Astrocyte (in vitro differentiated cells and primary cell): Measurements from ENCODE around the gene HLA-A. TPM values are rescaled to one million over a fixed set of nuclear protein-coding genes. Genes with fewer than 3 reads are reported as not detected.

ENCODE experiments used
- DNase-seq: peaks from one replicate; pipeline ENCODE4 v3.0.0-alpha.2; 2010; ENCODE audit warnings: low read depth
- FAIRE-seq: peaks from 2 replicates; lab custom pipeline; 2011; peaks lifted over from hg19 to GRCh38; lab: Jason Lieb, UNC
- H2AFZ ChIP-seq: 2 replicates; pipeline ENCODE4 v1.6.0; 2012; ENCODE audit warnings: low read depth, low read length, inconsistent platforms
- H3K27ac ChIP-seq: 2 replicates; pipeline ENCODE4 v1.5.1; 2011; ENCODE audit warnings: low read depth, low read length, inconsistent platforms
- H3K27me3 ChIP-seq: 2 replicates; pipeline ENCODE4 v1.6.0; 2011; ENCODE audit warnings: low read length, inconsistent platforms; ENCODE audit not compliant: insufficient read depth
- H3K36me3 ChIP-seq: 2 replicates; pipeline ENCODE4 v1.5.1; 2011; ENCODE audit warnings: low read length, inconsistent platforms; ENCODE audit not compliant: insufficient read depth
- H3K4me1 ChIP-seq: 2 replicates; pipeline ENCODE4 v1.5.1; 2011; ENCODE audit warnings: low read length, inconsistent platforms; ENCODE audit not compliant: insufficient read depth
- H3K4me2 ChIP-seq: 2 replicates; pipeline ENCODE4 v1.6.0; 2012; ENCODE audit warnings: low read length, inconsistent platforms
- H3K4me3 ChIP-seq: 2 replicates; pipeline ENCODE4 v1.5.1; 2011; ENCODE audit warnings: low read depth, mild to moderate bottlenecking, low read length, inconsistent platforms; ENCODE audit not compliant: insufficient read depth
- H3K79me2 ChIP-seq: 2 replicates; pipeline ENCODE4 v1.6.0; 2012; ENCODE audit warnings: mild to moderate bottlenecking, low read length, inconsistent platforms; ENCODE audit not compliant: insufficient read depth
- H3K9ac ChIP-seq: 2 replicates; pipeline ENCODE4 v1.6.0; 2012; ENCODE audit warnings: mild to moderate bottlenecking, low read length, inconsistent platforms
- H3K9me3 ChIP-seq: 2 replicates; pipeline ENCODE4 v1.5.1; 2012; ENCODE audit warnings: low read depth, mild to moderate bottlenecking, low read length, inconsistent platforms; ENCODE audit not compliant: insufficient read depth
- H4K20me1 ChIP-seq: 2 replicates; pipeline ENCODE4 v1.6.0; 2012; ENCODE audit warnings: low read length, inconsistent platforms; ENCODE audit not compliant: insufficient read depth
- H3K27ac Mint-ChIP-seq: one replicate; pipeline ENCODE4 v1.8.0; 2021; ENCODE audit warnings: mild to moderate bottlenecking, mixed read lengths; ENCODE audit not compliant: unreplicated experiment
- H3K27me3 Mint-ChIP-seq: one replicate; pipeline ENCODE4 v1.8.0; 2021; ENCODE audit warnings: low read depth, mixed read lengths; ENCODE audit not compliant: unreplicated experiment
- H3K36me3 Mint-ChIP-seq: one replicate; pipeline ENCODE4 v1.8.0; 2021; ENCODE audit warnings: low read depth, mixed read lengths; ENCODE audit not compliant: unreplicated experiment
- H3K4me1 Mint-ChIP-seq: one replicate; pipeline ENCODE4 v1.8.0; 2021; ENCODE audit warnings: low read depth, mixed read lengths; ENCODE audit not compliant: unreplicated experiment
- H3K4me3 Mint-ChIP-seq: one replicate; pipeline ENCODE4 v1.8.0; 2021; ENCODE audit warnings: mild to moderate bottlenecking, moderate library complexity, mixed read lengths; ENCODE audit not compliant: unreplicated experiment
- H3K9me3 Mint-ChIP-seq: one replicate; pipeline ENCODE4 v1.8.0; 2021; ENCODE audit warnings: mild to moderate bottlenecking, mixed read lengths; ENCODE audit not compliant: unreplicated experiment
- EZH2 ChIP-seq: IDR thresholded peaks from 2 replicates; pipeline ENCODE4 v1.6.1; 2012; ENCODE audit warnings: mild to moderate bottlenecking, low read length, inconsistent platforms; ENCODE audit not compliant: insufficient read depth
- total RNA-seq: library from RNA; stranded (reverse); gene quantifications from 2 replicates; pipeline ENCODE4 v1.2.1, GENCODE V29; 2021
- TF ChIP-seq, protein P1 (sequence below): IDR thresholded peaks from 2 replicates; pipeline ENCODE4 v1.5.1; 2011; ENCODE audit warnings: low read depth, mild to moderate bottlenecking, inconsistent platforms, low read length, moderate library complexity; ENCODE audit not compliant: insufficient read depth

Gene HLA-A
- total RNA-seq, 1 donor from 2014 or later = 327 TPM

DNA sequence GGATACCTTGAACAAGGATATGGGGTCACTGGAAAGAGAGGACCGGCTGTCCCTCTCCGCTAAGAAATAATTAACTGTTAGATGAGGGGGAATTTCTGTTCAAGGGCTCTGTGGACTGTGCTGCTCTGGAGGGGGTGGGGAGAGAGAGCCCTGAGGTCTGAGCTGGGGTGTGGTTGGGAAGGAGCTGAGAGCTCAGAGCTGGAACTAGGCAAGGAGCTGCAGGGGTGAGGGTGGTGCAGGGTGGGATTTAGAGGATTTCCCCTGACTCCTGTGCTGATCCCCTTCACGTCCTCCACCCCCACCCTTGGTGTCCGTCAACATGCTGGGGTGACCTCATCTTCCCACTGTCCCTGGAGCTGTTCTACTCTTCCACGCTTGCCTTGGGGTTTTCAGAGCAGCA lies 52.5 kb downstream of the HLA-A start:
- Mint-ChIP-seq H3K4me3 (no peak overlapping the region), H3K4me1 (peaks cover 3% of the 10 kb centered on the region), H3K27me3 (peaks cover 62% of the 10 kb centered on the region), H3K9me3 (peaks cover 11% of the 10 kb centered on the region), H3K27ac (no peak overlapping the region), H3K36me3 (peaks cover 2% of the 10 kb centered on the region)
- Histone ChIP-seq H3K9me3 (no peaks in the 10 kb centered on the region), H3K4me2 (no peak overlapping the region), H3K27ac (no peak overlapping the region), H3K9ac (no peak overlapping the region), H3K27me3 (no peaks in the 10 kb centered on the region), H3K4me3 (no peak overlapping the region), H4K20me1 (no peaks in the 10 kb centered on the region), H3K36me3 (no peaks in the 10 kb centered on the region), H3K4me1 (no peaks in the 10 kb centered on the region), H2AFZ (no peak overlapping the region), H3K79me2 (no peaks in the 10 kb centered on the region)
- DNase-seq = no peak
- TF ChIP-seq EZH2 = no peak
- TF ChIP-seq, protein P1, sequence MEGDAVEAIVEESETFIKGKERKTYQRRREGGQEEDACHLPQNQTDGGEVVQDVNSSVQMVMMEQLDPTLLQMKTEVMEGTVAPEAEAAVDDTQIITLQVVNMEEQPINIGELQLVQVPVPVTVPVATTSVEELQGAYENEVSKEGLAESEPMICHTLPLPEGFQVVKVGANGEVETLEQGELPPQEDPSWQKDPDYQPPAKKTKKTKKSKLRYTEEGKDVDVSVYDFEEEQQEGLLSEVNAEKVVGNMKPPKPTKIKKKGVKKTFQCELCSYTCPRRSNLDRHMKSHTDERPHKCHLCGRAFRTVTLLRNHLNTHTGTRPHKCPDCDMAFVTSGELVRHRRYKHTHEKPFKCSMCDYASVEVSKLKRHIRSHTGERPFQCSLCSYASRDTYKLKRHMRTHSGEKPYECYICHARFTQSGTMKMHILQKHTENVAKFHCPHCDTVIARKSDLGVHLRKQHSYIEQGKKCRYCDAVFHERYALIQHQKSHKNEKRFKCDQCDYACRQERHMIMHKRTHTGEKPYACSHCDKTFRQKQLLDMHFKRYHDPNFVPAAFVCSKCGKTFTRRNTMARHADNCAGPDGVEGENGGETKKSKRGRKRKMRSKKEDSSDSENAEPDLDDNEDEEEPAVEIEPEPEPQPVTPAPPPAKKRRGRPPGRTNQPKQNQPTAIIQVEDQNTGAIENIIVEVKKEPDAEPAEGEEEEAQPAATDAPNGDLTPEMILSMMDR = no peak
- no peak for FAIRE-seq

DNA sequence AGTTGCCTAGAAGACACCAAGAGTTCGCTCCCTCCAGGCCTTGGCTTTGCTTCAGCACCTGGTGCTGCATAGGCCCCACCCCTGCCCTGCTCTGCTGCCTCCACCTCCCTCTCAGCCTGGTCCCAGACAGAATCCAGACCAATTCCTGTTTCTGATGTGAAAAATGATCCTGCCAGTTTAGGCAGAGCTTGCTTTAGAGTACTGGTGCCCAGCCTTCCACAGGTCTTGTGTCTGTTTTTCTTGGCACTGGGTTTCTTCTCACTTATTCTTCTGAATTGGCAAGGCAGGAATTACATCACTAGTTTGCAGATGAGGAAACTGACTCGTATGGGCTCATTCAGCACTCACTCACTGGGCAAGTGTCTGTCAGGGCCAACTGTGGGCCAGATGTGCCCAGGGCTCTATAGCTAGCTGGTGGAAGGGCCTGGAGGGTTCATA lies 53.0 kb downstream of the HLA-A start:
- Histone ChIP-seq H3K36me3 (no peaks in the 10 kb centered on the region), H4K20me1 (no peaks in the 10 kb centered on the region), H3K9ac (no peak overlapping the region), H3K4me3 (no peak overlapping the region), H3K4me2 (no peak overlapping the region), H3K79me2 (no peaks in the 10 kb centered on the region), H3K27me3 (no peaks in the 10 kb centered on the region), H3K4me1 (no peaks in the 10 kb centered on the region), H2AFZ (no peak overlapping the region), H3K9me3 (no peaks in the 10 kb centered on the region), H3K27ac (no peak overlapping the region)
- H3K4me3 Mint-ChIP-seq = no peak overlapping the region
- H3K27ac Mint-ChIP-seq = no peak overlapping the region
- H3K4me1 Mint-ChIP-seq = peaks cover 3% of the 10 kb centered on the region
- H3K9me3 Mint-ChIP-seq = peaks cover 11% of the 10 kb centered on the region
- DNase-seq = peak; percentile 13
- FAIRE-seq = no peak
- H3K36me3 Mint-ChIP-seq = peaks cover 2% of the 10 kb centered on the region
- H3K27me3 Mint-ChIP-seq = peaks cover 65% of the 10 kb centered on the region
- TF ChIP-seq, protein P1 = no peak
- TF ChIP-seq EZH2 = no peak

Other genes with a start within 250 kb of the HLA-A start
- 6.0 and 7.4 TPM in 2 replicates for gene HLA-F, start 219.1 kb upstream of the HLA-A start, total RNA-seq
- 0.79 and 0.89 TPM in 2 replicates for gene HLA-G, start 114.7 kb upstream of the HLA-A start, total RNA-seq
- 16.8 and 21.0 TPM in 2 replicates for gene POLR1H, start 118.7 kb downstream of the HLA-A start, total RNA-seq
- 37.8 and 40.8 TPM in 2 replicates for gene PPP1R11, start 124.7 kb downstream of the HLA-A start, total RNA-seq
- gene RNF39, start 133.2 kb downstream of the HLA-A start, total RNA-seq = not detected in 2 replicates
- gene TRIM31, start 170.6 kb downstream of the HLA-A start, total RNA-seq = not detected in 2 replicates
- not detected in 2 replicates for gene TRIM40, start 193.6 kb downstream of the HLA-A start, total RNA-seq
- not detected in 2 replicates for gene TRIM10, start 218.7 kb downstream of the HLA-A start, total RNA-seq
- not detected in 2 replicates for gene TRIM15, start 221.0 kb downstream of the HLA-A start, total RNA-seq